Measurements from ENCODE around the gene KIAA0319L.

DNA sequence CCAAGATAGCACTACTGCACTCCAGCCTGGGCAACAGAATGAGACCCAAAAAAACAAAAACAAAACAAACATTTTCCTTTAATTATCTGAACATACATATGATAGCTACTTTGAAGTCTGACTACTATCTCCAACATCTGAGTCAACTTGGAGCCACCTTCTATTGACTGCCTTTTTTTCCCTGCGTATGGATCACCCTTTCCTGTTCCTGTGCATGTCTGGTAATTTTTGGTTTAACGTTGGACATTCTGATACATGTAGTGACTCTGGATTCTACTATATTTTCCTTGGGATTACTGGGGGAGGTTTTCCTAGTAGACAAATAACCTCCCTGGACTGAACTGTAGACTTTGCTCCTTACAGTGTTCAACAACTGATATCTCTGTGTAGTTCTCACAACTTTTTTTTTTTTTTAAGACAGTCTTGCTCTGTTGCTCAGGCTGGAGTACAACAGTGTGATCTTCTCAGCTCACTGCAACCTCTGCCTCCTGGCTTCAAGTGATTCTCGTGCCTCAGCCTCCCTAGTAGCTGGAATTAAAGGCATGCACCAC lies 70.3 kb downstream of the KIAA0319L start:
- TF ChIP-seq, protein P1, sequence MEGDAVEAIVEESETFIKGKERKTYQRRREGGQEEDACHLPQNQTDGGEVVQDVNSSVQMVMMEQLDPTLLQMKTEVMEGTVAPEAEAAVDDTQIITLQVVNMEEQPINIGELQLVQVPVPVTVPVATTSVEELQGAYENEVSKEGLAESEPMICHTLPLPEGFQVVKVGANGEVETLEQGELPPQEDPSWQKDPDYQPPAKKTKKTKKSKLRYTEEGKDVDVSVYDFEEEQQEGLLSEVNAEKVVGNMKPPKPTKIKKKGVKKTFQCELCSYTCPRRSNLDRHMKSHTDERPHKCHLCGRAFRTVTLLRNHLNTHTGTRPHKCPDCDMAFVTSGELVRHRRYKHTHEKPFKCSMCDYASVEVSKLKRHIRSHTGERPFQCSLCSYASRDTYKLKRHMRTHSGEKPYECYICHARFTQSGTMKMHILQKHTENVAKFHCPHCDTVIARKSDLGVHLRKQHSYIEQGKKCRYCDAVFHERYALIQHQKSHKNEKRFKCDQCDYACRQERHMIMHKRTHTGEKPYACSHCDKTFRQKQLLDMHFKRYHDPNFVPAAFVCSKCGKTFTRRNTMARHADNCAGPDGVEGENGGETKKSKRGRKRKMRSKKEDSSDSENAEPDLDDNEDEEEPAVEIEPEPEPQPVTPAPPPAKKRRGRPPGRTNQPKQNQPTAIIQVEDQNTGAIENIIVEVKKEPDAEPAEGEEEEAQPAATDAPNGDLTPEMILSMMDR (IDR thresholded peaks at IDR 0.05): no peak
- TF ChIP-seq, protein P2, sequence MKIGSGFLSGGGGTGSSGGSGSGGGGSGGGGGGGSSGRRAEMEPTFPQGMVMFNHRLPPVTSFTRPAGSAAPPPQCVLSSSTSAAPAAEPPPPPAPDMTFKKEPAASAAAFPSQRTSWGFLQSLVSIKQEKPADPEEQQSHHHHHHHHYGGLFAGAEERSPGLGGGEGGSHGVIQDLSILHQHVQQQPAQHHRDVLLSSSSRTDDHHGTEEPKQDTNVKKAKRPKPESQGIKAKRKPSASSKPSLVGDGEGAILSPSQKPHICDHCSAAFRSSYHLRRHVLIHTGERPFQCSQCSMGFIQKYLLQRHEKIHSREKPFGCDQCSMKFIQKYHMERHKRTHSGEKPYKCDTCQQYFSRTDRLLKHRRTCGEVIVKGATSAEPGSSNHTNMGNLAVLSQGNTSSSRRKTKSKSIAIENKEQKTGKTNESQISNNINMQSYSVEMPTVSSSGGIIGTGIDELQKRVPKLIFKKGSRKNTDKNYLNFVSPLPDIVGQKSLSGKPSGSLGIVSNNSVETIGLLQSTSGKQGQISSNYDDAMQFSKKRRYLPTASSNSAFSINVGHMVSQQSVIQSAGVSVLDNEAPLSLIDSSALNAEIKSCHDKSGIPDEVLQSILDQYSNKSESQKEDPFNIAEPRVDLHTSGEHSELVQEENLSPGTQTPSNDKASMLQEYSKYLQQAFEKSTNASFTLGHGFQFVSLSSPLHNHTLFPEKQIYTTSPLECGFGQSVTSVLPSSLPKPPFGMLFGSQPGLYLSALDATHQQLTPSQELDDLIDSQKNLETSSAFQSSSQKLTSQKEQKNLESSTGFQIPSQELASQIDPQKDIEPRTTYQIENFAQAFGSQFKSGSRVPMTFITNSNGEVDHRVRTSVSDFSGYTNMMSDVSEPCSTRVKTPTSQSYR (CRISPR knock-in tag; IDR thresholded peaks at IDR 0.05): no peak
- no peak for TF ChIP-seq ETV6 (CRISPR knock-in tag; IDR thresholded peaks at IDR 0.05)
- TF ChIP-seq, protein P3, sequence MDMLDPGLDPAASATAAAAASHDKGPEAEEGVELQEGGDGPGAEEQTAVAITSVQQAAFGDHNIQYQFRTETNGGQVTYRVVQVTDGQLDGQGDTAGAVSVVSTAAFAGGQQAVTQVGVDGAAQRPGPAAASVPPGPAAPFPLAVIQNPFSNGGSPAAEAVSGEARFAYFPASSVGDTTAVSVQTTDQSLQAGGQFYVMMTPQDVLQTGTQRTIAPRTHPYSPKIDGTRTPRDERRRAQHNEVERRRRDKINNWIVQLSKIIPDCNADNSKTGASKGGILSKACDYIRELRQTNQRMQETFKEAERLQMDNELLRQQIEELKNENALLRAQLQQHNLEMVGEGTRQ (CRISPR knock-in tag; IDR thresholded peaks at IDR 0.05): no peak
